ENCODE measurements around the gene SPRED3. TPM values are rescaled to one million over a fixed set of nuclear protein-coding genes. Genes with fewer than 3 reads are reported as not detected.

The SPRED3 gene
- total and polyA plus RNA-seq, 9 of the 15 experiments (the other 6 are each of a cell fraction or from before 2014, with no cell fraction given): 0.05 to 1.3 (median 0.36) TPM

DNA sequence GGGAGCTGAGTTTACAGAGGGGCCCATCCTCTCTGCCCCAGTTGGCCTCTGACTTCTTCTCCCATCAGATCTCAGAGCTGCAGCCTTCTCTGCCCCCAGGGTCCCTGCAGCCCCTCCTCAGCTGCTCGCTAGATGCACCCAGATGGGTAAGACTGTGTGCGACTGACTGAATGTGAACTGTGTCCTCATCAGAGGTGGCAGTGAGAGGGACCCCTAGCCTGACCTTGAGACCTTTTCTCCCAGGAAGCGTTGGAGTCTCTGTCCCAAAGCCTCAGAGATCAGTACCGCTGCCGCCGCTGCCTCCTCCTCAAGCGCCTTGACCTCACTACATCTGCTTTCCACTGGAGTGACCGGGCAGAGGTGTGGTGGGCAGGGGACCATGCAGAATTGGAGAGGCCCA is 16.8 kb downstream of the SPRED3 start:
- in situ Hi-C loops (cut with MboI): no loop called here
- 90% methylated on average over 8 of the region's 8 CpGs for WGBS (ENCODE audit: insufficient coverage, low coverage, missing lambda C conversion rate)

More for the DNA sequence above, 16.8 kb downstream of the SPRED3 start:
- intact Hi-C loops (cut with micrococcal nuclease): no loop called here
- ChIA-PET CTCF (ENCODE audit: low intra/inter-chr PET ratio) (no interaction called here), POLR2A (interaction anchor here (0.5 to 3.5 kb wide), 4 partner anchors 9 to 109 kb away, joined by 3 to 30 read pairs (median 3); no protein-coding TSS in a partner anchor)
- DNase-seq (ENCODE audit: extremely low read depth in 1 of 4, low spot score in 3 of 4) (no peak), ATAC-seq (no peak), FAIRE-seq (no peak)
- H4K20me1 ChIP-seq (replicated peaks; ENCODE audit: control insufficient read depth, insufficient read depth, low read length): no peaks in the 10 kb centered on the region
- BruUV-seq (replicated peaks): no TSS peak
- H3K4me1 ChIP-seq (replicated peaks in 1 of 2; ENCODE audit: control insufficient read depth in 2 of 2, insufficient read depth in 2 of 2, low read length in 2 of 2): peaks cover 9 to 35% of the 10 kb centered on the region in 2 experiments; a peak in 4 of 5 replicates
- TF ChIP-seq, protein P1, sequence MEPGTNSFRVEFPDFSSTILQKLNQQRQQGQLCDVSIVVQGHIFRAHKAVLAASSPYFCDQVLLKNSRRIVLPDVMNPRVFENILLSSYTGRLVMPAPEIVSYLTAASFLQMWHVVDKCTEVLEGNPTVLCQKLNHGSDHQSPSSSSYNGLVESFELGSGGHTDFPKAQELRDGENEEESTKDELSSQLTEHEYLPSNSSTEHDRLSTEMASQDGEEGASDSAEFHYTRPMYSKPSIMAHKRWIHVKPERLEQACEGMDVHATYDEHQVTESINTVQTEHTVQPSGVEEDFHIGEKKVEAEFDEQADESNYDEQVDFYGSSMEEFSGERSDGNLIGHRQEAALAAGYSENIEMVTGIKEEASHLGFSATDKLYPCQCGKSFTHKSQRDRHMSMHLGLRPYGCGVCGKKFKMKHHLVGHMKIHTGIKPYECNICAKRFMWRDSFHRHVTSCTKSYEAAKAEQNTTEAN (CRISPR knock-in tag; IDR thresholded peaks at IDR 0.05): no peak
- TF ChIP-seq ZBTB33 (CRISPR knock-in tag; IDR thresholded peaks at IDR 0.05): peak; percentile 78
- H3K9ac ChIP-seq (ENCODE audit: insufficient read depth in 1 of 2, low read depth in 2 of 2, low read length in 2 of 2): peak overlapping the region in 1 of 2 experiments; percentile 74; a peak in 2 of 4 replicates
- H3K27me3 ChIP-seq (ENCODE audit: control insufficient read depth in 2 of 2, insufficient read depth in 2 of 2, low read length in 2 of 2): no peaks in the 10 kb centered on the region
- H2AFZ ChIP-seq (ENCODE audit: low read depth, low read length): no peak overlapping the region
- H3K4me2 ChIP-seq (ENCODE audit: insufficient read depth, low read length): no peak overlapping the region
- H3K36me3 ChIP-seq (ENCODE audit: control insufficient read depth, insufficient read depth, low read length): peaks cover 27% of the 10 kb centered on the region; the same call in 2 of the 3 replicates
- no peak overlapping the region for H3K4me3 ChIP-seq
- peaks cover 3% of the 10 kb centered on the region for H3K9me1 ChIP-seq (ENCODE audit: control insufficient read depth, insufficient read depth, low read length)
- no peak overlapping the region for H3K27ac ChIP-seq (ENCODE audit: extremely low read depth, low read depth, low read length)
- H3K79me2 ChIP-seq (ENCODE audit: control insufficient read depth, insufficient read depth, low read length): peaks cover 17% of the 10 kb centered on the region; the same call in 2 of the 3 replicates
- H3K9me3 ChIP-seq (replicated peaks; ENCODE audit: control insufficient read depth, insufficient read depth, low read depth, low read length): no peaks in the 10 kb centered on the region
